HG02623 (cell line): ENCODE results near the gene CARD18.

ENCODE experiments used
- ATAC-seq: cut with Tn5 transposase; IDR thresholded peaks from one replicate; pipeline ENCODE4 v1.9.1; 2021; ENCODE audit warnings: moderate library complexity; ENCODE audit not compliant: unreplicated experiment

The CARD18 gene

GRCh38 chr11:105139669-105140068 is at the start of gene CARD18:
Gene CARD18, minus strand, starts transcription at chr11:105139769. Its CDS starts 43 bp downstream, at chr11:105139726.
- ATAC-seq: no peak

GRCh38 chr11:105183987-105184386 is 44.4 kb upstream of the CARD18 start:
- no peak for ATAC-seq

GRCh38 chr11:105183426-105183825 is 43.9 kb upstream of the CARD18 start:
- no peak for ATAC-seq

- ATAC-seq: no peak
Observed at GRCh38 chr11:105181521-105181920, 42.0 kb upstream of the CARD18 start.

- ATAC-seq: no peak
Observed at GRCh38 chr11:105181100-105181499, 41.5 kb upstream of the CARD18 start.

GRCh38 chr11:105179542-105180278 is 40.1 kb upstream of the CARD18 start:
- no peak for ATAC-seq

- ATAC-seq: no peak
Observed at GRCh38 chr11:105177658-105178057, 38.1 kb upstream of the CARD18 start.

GRCh38 chr11:105168457-105168856 is 28.9 kb upstream of the CARD18 start:
- ATAC-seq: no peak

- no peak for ATAC-seq
Observed at GRCh38 chr11:105167244-105167643, 27.7 kb upstream of the CARD18 start.

GRCh38 chr11:105164208-105164607 is 24.6 kb upstream of the CARD18 start:
- ATAC-seq: no peak

- no peak for ATAC-seq
Observed at GRCh38 chr11:105162506-105162905, 22.9 kb upstream of the CARD18 start.

GRCh38 chr11:105158436-105158835 is 18.9 kb upstream of the CARD18 start:
- no peak for ATAC-seq

GRCh38 chr11:105156720-105157119 is 17.2 kb upstream of the CARD18 start:
- ATAC-seq: no peak

GRCh38 chr11:105156231-105156630 is 16.7 kb upstream of the CARD18 start:
- no peak for ATAC-seq

- no peak for ATAC-seq
Observed at GRCh38 chr11:105155679-105156078, 16.1 kb upstream of the CARD18 start.

GRCh38 chr11:105153392-105153791 is 13.8 kb upstream of the CARD18 start:
- ATAC-seq: no peak

GRCh38 chr11:105152560-105152959 is 13.0 kb upstream of the CARD18 start:
- ATAC-seq: no peak

GRCh38 chr11:105152021-105152512 is 12.5 kb upstream of the CARD18 start:
- no peak for ATAC-seq

GRCh38 chr11:105149477-105149876 is 9.9 kb upstream of the CARD18 start:
- ATAC-seq: no peak

GRCh38 chr11:105148241-105148640 is 8.7 kb upstream of the CARD18 start:
- ATAC-seq: no peak

GRCh38 chr11:105144887-105145286 is 5.3 kb upstream of the CARD18 start:
- no peak for ATAC-seq

GRCh38 chr11:105142167-105142566 is 2.6 kb upstream of the CARD18 start:
- no peak for ATAC-seq

GRCh38 chr11:105137286-105137685 is 2.3 kb downstream of the CARD18 start:
- no peak for ATAC-seq
